Measurements from ENCODE around the gene CD200R1. TPM values are rescaled to one million over a fixed set of nuclear protein-coding genes. Genes with fewer than 3 reads are reported as not detected.

The CD200R1 gene
- total and polyA plus RNA-seq, 9 of the 15 experiments (the other 6 are each of a cell fraction or from before 2014, with no cell fraction given), result 0.04 to 0.23 (median 0.09) TPM; not detected in 5

DNA sequence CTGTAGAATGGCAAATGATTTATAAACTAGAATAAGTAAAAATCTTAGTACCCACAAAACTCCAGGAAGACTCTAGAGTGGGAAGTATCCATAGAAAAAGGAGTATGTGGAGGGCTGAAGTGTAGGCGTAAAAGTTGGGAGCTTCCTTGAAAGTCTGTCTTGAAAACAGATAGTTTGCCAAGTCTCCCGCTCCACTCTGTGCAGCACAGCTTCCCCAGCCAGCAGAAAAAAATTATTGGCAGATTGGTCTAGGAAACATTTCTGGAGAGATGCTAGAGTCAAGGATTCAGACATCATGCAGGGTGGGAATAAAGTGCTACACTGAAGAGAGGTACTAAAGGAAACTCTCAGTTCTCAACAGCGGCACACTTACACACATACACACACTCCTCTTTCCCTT lies 74.8 kb downstream of the CD200R1 start:
- Histone ChIP-seq H3K9me1 (ENCODE audit: control insufficient read depth, insufficient read depth, low read length) (no peaks in the 10 kb centered on the region), H3K9ac (ENCODE audit: insufficient read depth in 1 of 2, low read depth in 2 of 2, low read length in 2 of 2) (no peak overlapping the region), H3K79me2 (ENCODE audit: control insufficient read depth, insufficient read depth, low read length) (no peaks in the 10 kb centered on the region), H3K9me3 (replicated peaks; ENCODE audit: control insufficient read depth, insufficient read depth, low read depth, low read length) (no peaks in the 10 kb centered on the region), H4K20me1 (replicated peaks; ENCODE audit: control insufficient read depth, insufficient read depth, low read length) (no peaks in the 10 kb centered on the region), H3K27me3 (ENCODE audit: control insufficient read depth in 2 of 2, insufficient read depth in 2 of 2, low read length in 2 of 2) (no peaks in the 10 kb centered on the region; a peak in 1 of 5 replicates), H2AFZ (ENCODE audit: low read depth, low read length) (no peak overlapping the region), H3K27ac (ENCODE audit: extremely low read depth, low read depth, low read length) (no peak overlapping the region), H3K36me3 (ENCODE audit: control insufficient read depth, insufficient read depth, low read length) (no peaks in the 10 kb centered on the region), H3K4me1 (replicated peaks in 1 of 2; ENCODE audit: control insufficient read depth in 2 of 2, insufficient read depth in 2 of 2, low read length in 2 of 2) (no peaks in the 10 kb centered on the region), H3K4me2 (ENCODE audit: insufficient read depth, low read length) (no peak overlapping the region), H3K4me3 (no peak overlapping the region)
- intact Hi-C loops (cut with micrococcal nuclease) (no loop called here), in situ Hi-C loops (cut with MboI) (no loop called here)
- FAIRE-seq, result no peak
- no peak for DNase-seq (ENCODE audit: extremely low read depth in 1 of 4, low spot score in 3 of 4)
- TF ChIP-seq NONO (IDR thresholded peaks at IDR 0.05; ENCODE audit: low read depth in 2 of 2, low read length in 1 of 2) (no peak), ZNF764 (CRISPR knock-in tag; IDR thresholded peaks at IDR 0.05; ENCODE audit: low read depth) (no peak)
- TF ChIP-seq, protein P1, sequence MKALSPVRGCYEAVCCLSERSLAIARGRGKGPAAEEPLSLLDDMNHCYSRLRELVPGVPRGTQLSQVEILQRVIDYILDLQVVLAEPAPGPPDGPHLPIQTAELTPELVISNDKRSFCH (CRISPR knock-in tag; IDR thresholded peaks at IDR 0.05), result no peak
- TF ChIP-seq, protein P1 (tag; IDR thresholded peaks at IDR 0.05), result no peak
- CTCF ChIA-PET (ENCODE audit: low intra/inter-chr PET ratio), result no interaction called here
- 0% methylated on average over 3 of the region's 3 CpGs for WGBS (ENCODE audit: insufficient coverage, low coverage, missing lambda C conversion rate)
- BruUV-seq (replicated peaks), result no TSS peak
- ATAC-seq, result no peak
- POLR2A ChIA-PET, result interaction anchor here (0.6 to 1.0 kb wide), 2 partner anchors 11 to 14 kb away, joined by 3 to 4 read pairs; no protein-coding TSS in a partner anchor

DNA sequence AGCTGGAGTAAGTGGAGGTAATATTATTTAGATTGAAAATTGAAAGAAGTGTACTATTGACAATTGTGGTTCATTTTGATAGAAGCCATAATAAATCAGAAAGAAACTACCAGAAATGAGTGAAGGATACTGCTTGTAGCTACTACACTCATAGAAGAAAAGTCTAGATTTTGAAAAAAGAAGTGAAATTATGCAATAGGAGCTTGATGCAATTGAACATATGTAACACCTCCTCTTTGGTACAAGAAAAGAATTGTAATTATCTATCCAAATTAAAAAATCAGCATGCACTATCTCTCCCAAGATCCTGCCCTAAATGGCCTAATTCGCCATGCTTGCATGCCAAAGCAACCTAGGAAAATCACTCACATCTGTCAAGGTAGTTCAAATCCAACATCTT lies 77.1 kb downstream of the CD200R1 start:
- ATAC-seq (no peak), DNase-seq (ENCODE audit: extremely low read depth in 1 of 4, low spot score in 3 of 4) (no peak), FAIRE-seq (no peak)
- Histone ChIP-seq H3K36me3 (ENCODE audit: control insufficient read depth, insufficient read depth, low read length) (no peaks in the 10 kb centered on the region), H3K4me2 (ENCODE audit: insufficient read depth, low read length) (no peak overlapping the region), H3K9me1 (ENCODE audit: control insufficient read depth, insufficient read depth, low read length) (no peaks in the 10 kb centered on the region), H3K27ac (ENCODE audit: extremely low read depth, low read depth, low read length) (no peak overlapping the region), H2AFZ (ENCODE audit: low read depth, low read length) (no peak overlapping the region), H3K9ac (ENCODE audit: insufficient read depth in 1 of 2, low read depth in 2 of 2, low read length in 2 of 2) (no peak overlapping the region), H3K4me3 (no peak overlapping the region), H3K4me1 (replicated peaks in 1 of 2; ENCODE audit: control insufficient read depth in 2 of 2, insufficient read depth in 2 of 2, low read length in 2 of 2) (no peaks in the 10 kb centered on the region; a peak in 1 of 5 replicates), H4K20me1 (replicated peaks; ENCODE audit: control insufficient read depth, insufficient read depth, low read length) (no peaks in the 10 kb centered on the region), H3K79me2 (ENCODE audit: control insufficient read depth, insufficient read depth, low read length) (no peaks in the 10 kb centered on the region), H3K27me3 (ENCODE audit: control insufficient read depth in 2 of 2, insufficient read depth in 2 of 2, low read length in 2 of 2) (no peaks in the 10 kb centered on the region; a peak in 1 of 5 replicates), H3K9me3 (replicated peaks; ENCODE audit: control insufficient read depth, insufficient read depth, low read depth, low read length) (no peaks in the 10 kb centered on the region)
- CTCF ChIA-PET (ENCODE audit: low intra/inter-chr PET ratio), result no interaction called here
- in situ Hi-C loops (cut with MboI) (no loop called here), intact Hi-C loops (cut with micrococcal nuclease) (no loop called here)
- POLR2A ChIA-PET, result no interaction called here
- TF ChIP-seq CEBPG (CRISPR knock-in tag; IDR thresholded peaks at IDR 0.05) (no peak), CEBPG (tag; conservative IDR thresholded peaks at IDR 0.05 in 1 of 2, IDR thresholded peaks at IDR 0.05 in 1 of 2) (0 out of 4 replicates have a peak, but pooled peaks of 1 of the 2 experiments have one; percentile 8), BMI1 (IDR thresholded peaks at IDR 0.05; ENCODE audit: low read length) (no peak)
- no TSS peak for BruUV-seq (replicated peaks)
- WGBS (ENCODE audit: insufficient coverage, low coverage, missing lambda C conversion rate), result 17% methylated on average over 1 of the region's 1 CpG

All from K562 (cell line).